A549 (cell line): ENCODE results near the gene CDK17. TPM values are rescaled to one million over a fixed set of nuclear protein-coding genes. Genes with fewer than 3 reads are reported as not detected.
"Not testable (repeated sequence)": the region's sequence is repeated elsewhere in the genome, so short reads cannot be mapped to it uniquely, and the experiment has no call there.

Experiments used
- ATAC-seq, 2 experiments: fragments of 200-7000 bp in 1 of 2; fragments of >200 bp in 1 of 2; cut with Nextera tagmentation in 1 of 2; cut with Tn5 transposase in 1 of 2; 3 replicates each; pipeline versions ENCODE4 v1.8.0 to v1.9.1; 2018 to 2020; ENCODE audit warnings: mild to moderate bottlenecking in 1 of 2, moderate library complexity in 1 of 2
- CTCF ChIA-PET: fragments of 300-600 bp; sonication (Branson Sonifier 250); formaldehyde crosslinking; extraction: SDS; loops from one replicate; lab custom pipeline; 2021; ENCODE audit warnings: antibody characterized with exemption, inconsistent platforms; lab: Yijun Ruan, JAX
- POLR2A ChIA-PET: fragments of 350-600 bp; formaldehyde crosslinking; extraction: SDS; loops from one replicate; lab custom pipeline; 2021; ENCODE audit warnings: antibody characterized with exemption, inconsistent platforms; lab: Yijun Ruan, JAX
- DNase-seq, 2 experiments: peaks; one replicate each; pipeline versions ENCODE4 v3.0.0 to v3.0.0-alpha.2; 2011 to 2016; ENCODE audit warnings: low read depth in 1 of 2, low spot score in 1 of 2
- FAIRE-seq: peaks from 2 replicates; lab custom pipeline; 2011; peaks lifted over from hg19 to GRCh38; lab: Jason Lieb, UNC
- H3K27ac ChIP-seq, 2 experiments: fragments of >200 bp; sonication (Bioruptor Twin); formaldehyde crosslinking; 3 replicates each; pipeline ENCODE4 v1.5.1; 2016 to 2017
- H3K4me1 ChIP-seq: fragments of >200 bp; sonication (Bioruptor Twin); formaldehyde crosslinking; 3 replicates; pipeline ENCODE4 v1.6.1; 2016
- H3K4me2 ChIP-seq: fragments of >200 bp; sonication (Bioruptor Twin); formaldehyde crosslinking; 3 replicates; pipeline ENCODE4 v1.6.1; 2016
- H3K4me3 ChIP-seq: fragments of >200 bp; sonication (Bioruptor Twin); formaldehyde crosslinking; 3 replicates; pipeline ENCODE4 v1.5.1; 2016
- H3K9me3 ChIP-seq: fragments of >200 bp; sonication (Bioruptor Twin); formaldehyde crosslinking; 3 replicates; pipeline ENCODE4 v1.6.1; 2016
- BHLHE40 ChIP-seq: IDR thresholded peaks from 2 replicates; pipeline ENCODE4 v1.6.1; 2012; ENCODE audit warnings: low read depth, low read length, inconsistent platforms
- CBX8 ChIP-seq: fragments of 200-600 bp; sonication (generic); IDR thresholded peaks from 2 replicates; pipeline ENCODE4 v1.6.1; 2016
- EHMT2 ChIP-seq: fragments of 200-600 bp; sonication (generic); IDR thresholded peaks from 2 replicates; pipeline ENCODE4 v1.6.1; 2016; ENCODE audit warnings: antibody characterized with exemption, low read depth, mild to moderate bottlenecking, moderate library complexity
- JUNB ChIP-seq: fragments of >200 bp; sonication (Bioruptor Twin); formaldehyde crosslinking; IDR thresholded peaks from 2 replicates; pipeline ENCODE4 v1.6.1; 2016
- KDM1A ChIP-seq: fragments of 200-600 bp; sonication (generic); IDR thresholded peaks from 2 replicates; pipeline ENCODE4 v1.6.1; 2016; ENCODE audit warnings: low read depth, mild to moderate bottlenecking
- MYC ChIP-seq: IDR thresholded peaks from 2 replicates; pipeline ENCODE4 v1.6.1; 2012; ENCODE audit warnings: mild to moderate bottlenecking, inconsistent platforms, low read length, improper control_type of control experiment, borderline replicate concordance
- NR3C1 ChIP-seq: fragments of >200 bp; sonication (Bioruptor Twin); formaldehyde crosslinking; IDR thresholded peaks from 3 replicates; pipeline ENCODE4 v1.6.1; 2017
- POLR2AphosphoS2 ChIP-seq: conservative IDR thresholded peaks from 2 replicates; pipeline ENCODE4 v1.6.1; 2012; ENCODE audit warnings: low read length, improper control_type of control experiment, inconsistent platforms
- RARB ChIP-seq: fragments of 250-450 bp; sonication (Bioruptor Pico); IDR thresholded peaks from 2 replicates; pipeline ENCODE4 v1.8.0; 2021; ENCODE audit warnings: mild to moderate bottlenecking, moderate library complexity
- SREBF2 ChIP-seq: fragments of 450-650 bp; IDR thresholded peaks from 2 replicates; pipeline ENCODE4 v1.6.1; 2014; ENCODE audit warnings: mild to moderate bottlenecking, moderate library complexity
- WGBS: methylation state at CpG from one replicate; pipeline ENCODE4 v1.1.6; 2017; ENCODE audit errors: missing lambda C conversion rate; 5-methylcytosine and 5-hydroxymethylcytosine counted together
- polyA plus RNA-seq, 4 experiments: library from polyadenylated mRNA; depleted of rRNA in 3 of 4; stranded (reverse); fragments of >200 nt; fragmentation: RNase III in 1 of 4; extraction: RNeasy Plus Mini Kit Qiagen cat#74134 plus additional on column Dnase treatment in 1 of 4; gene quantifications; 2 replicates in 3 of 4; 3 replicates in 1 of 4; pipeline ENCODE4 v1.2.3, GENCODE V29; 2011 to 2017
- TF ChIP-seq, protein P1 (sequence below): IDR thresholded peaks from 2 replicates; pipeline ENCODE4 v1.6.1; 2012; ENCODE audit warnings: low read depth, borderline replicate concordance
- TF ChIP-seq, protein P2 (sequence below): IDR thresholded peaks from 2 replicates; pipeline ENCODE4 v1.6.1; 2012
- TF ChIP-seq, protein P3 (sequence below): fragments of 250-450 bp; sonication (Bioruptor Pico); IDR thresholded peaks from 2 replicates; pipeline ENCODE4 v1.5.0; 2020; ENCODE audit warnings: low read depth, mild to moderate bottlenecking, moderate library complexity
- TF ChIP-seq, protein P4 (sequence below): fragments of >200 bp; sonication (Bioruptor Twin); formaldehyde crosslinking; IDR thresholded peaks from 3 replicates; pipeline ENCODE4 v1.6.1; 2016
- TF ChIP-seq, protein P5 (sequence below): fragments of 200-600 bp; sonication (generic); IDR thresholded peaks from 2 replicates; pipeline ENCODE4 v1.6.1; 2016; ENCODE audit warnings: antibody characterized with exemption, mild to moderate bottlenecking, moderate library complexity
- TF ChIP-seq, protein P6 (sequence below): fragments of 150-350 bp; IDR thresholded peaks from 2 replicates; pipeline ENCODE4 v1.6.1; 2014; ENCODE audit warnings: low read depth, mild to moderate bottlenecking, low read length

CDK17 gene
- polyA plus RNA-seq, 2 of the 4 experiments (the other 2 are of a cell fraction), result 11.4 to 43.5 TPM

DNA sequence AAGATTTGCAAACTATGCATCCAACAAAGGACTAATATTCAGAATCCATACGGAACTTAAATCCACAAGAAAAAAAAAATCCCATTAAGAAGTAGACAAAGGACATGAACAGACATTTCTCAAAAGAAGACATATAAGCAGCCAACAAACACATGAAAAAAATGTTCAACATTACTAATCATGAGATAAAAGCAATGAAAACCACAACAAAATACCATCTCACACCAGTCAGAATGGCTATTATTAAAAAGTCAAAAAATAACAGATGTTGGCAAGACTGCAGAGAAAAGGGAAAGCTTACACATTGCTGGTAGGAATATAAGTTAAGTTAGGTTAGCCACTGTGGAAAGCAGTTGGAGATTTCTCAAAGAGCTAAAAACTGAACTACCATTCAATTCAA lies 16.2 kb downstream of the CDK17 start (continued):
- TF ChIP-seq, protein P1, sequence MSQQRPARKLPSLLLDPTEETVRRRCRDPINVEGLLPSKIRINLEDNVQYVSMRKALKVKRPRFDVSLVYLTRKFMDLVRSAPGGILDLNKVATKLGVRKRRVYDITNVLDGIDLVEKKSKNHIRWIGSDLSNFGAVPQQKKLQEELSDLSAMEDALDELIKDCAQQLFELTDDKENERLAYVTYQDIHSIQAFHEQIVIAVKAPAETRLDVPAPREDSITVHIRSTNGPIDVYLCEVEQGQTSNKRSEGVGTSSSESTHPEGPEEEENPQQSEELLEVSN, result no peak
- TF ChIP-seq JUNB (no peak), EHMT2 (no peak), RARB (CRISPR knock-in tag) (no peak)

DNA sequence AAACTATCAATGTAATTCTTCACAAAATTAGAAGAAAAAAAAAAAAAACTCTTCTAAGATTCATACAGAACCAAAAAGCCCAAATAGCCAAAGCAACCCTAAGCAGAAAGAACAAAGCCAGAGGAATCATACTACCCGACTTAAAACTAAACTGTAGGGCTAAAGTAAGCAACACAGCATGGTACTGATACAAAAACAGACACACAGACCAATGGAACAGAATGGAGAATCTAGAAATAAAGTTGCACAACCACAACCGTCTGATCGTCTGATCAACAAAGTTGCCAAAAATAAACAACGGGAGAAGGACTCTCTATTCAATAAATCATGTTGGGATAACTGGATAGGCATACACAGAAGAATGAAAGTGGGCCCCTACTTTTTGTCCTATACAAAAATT lies 16.9 kb downstream of the CDK17 start:
- ChIA-PET POLR2A (no interaction called here), CTCF (interaction anchor here (1.0 kb wide), 1 partner anchor 16 kb away, joined by 3 read pairs; the partner anchor contains the start of gene CDK17)
- FAIRE-seq, result no peak
- peaks cover 4% of the 10 kb centered on the region; the same call in 1 of the 3 replicates for H3K4me1 ChIP-seq
- peaks cover 3% of the 10 kb centered on the region; the same call in 1 of the 3 replicates for H3K9me3 ChIP-seq
- WGBS, result 86% methylated on average over 4 of the region's 4 CpGs
- no peak for ATAC-seq
- no peak for TF ChIP-seq KDM1A
- no peak for TF ChIP-seq SREBF2
- TF ChIP-seq, protein P2, sequence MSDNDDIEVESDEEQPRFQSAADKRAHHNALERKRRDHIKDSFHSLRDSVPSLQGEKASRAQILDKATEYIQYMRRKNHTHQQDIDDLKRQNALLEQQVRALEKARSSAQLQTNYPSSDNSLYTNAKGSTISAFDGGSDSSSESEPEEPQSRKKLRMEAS, result no peak
- TF ChIP-seq, protein P3, sequence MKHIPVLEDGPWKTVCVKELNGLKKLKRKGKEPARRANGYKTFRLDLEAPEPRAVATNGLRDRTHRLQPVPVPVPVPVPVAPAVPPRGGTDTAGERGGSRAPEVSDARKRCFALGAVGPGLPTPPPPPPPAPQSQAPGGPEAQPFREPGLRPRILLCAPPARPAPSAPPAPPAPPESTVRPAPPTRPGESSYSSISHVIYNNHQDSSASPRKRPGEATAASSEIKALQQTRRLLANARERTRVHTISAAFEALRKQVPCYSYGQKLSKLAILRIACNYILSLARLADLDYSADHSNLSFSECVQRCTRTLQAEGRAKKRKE, result no peak
- TF ChIP-seq BHLHE40, result no peak
- no peak for TF ChIP-seq NR3C1
- TF ChIP-seq, protein P4, sequence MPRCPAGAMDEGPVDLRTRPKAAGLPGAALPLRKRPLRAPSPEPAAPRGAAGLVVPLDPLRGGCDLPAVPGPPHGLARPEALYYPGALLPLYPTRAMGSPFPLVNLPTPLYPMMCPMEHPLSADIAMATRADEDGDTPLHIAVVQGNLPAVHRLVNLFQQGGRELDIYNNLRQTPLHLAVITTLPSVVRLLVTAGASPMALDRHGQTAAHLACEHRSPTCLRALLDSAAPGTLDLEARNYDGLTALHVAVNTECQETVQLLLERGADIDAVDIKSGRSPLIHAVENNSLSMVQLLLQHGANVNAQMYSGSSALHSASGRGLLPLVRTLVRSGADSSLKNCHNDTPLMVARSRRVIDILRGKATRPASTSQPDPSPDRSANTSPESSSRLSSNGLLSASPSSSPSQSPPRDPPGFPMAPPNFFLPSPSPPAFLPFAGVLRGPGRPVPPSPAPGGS, result no peak
- TF ChIP-seq, protein P5, sequence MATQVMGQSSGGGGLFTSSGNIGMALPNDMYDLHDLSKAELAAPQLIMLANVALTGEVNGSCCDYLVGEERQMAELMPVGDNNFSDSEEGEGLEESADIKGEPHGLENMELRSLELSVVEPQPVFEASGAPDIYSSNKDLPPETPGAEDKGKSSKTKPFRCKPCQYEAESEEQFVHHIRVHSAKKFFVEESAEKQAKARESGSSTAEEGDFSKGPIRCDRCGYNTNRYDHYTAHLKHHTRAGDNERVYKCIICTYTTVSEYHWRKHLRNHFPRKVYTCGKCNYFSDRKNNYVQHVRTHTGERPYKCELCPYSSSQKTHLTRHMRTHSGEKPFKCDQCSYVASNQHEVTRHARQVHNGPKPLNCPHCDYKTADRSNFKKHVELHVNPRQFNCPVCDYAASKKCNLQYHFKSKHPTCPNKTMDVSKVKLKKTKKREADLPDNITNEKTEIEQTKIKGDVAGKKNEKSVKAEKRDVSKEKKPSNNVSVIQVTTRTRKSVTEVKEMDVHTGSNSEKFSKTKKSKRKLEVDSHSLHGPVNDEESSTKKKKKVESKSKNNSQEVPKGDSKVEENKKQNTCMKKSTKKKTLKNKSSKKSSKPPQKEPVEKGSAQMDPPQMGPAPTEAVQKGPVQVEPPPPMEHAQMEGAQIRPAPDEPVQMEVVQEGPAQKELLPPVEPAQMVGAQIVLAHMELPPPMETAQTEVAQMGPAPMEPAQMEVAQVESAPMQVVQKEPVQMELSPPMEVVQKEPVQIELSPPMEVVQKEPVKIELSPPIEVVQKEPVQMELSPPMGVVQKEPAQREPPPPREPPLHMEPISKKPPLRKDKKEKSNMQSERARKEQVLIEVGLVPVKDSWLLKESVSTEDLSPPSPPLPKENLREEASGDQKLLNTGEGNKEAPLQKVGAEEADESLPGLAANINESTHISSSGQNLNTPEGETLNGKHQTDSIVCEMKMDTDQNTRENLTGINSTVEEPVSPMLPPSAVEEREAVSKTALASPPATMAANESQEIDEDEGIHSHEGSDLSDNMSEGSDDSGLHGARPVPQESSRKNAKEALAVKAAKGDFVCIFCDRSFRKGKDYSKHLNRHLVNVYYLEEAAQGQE, result no peak
- DNase-seq, result no peak
- H3K27ac ChIP-seq, result no peak overlapping the region
- no peak overlapping the region for H3K4me2 ChIP-seq
- no peak overlapping the region for H3K4me3 ChIP-seq

DNA sequence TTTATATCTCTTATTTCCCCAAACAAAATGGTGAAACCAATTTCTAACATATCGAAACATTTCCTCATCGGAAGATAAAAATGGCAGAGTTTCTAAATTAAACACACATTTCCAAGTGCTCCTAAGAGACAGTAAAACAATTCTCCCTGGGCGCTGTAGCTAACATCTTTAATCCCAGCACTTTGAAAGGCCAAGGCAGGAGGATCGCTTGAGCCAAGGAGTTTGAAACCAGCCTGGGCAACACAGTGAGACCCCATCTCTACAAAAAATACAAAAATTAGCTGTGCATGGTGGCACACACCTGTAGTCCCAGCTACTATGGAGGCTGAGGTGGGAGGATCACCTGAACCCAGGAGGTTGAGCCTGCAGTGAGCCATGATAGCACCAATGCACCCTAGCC lies 20.5 kb downstream of the CDK17 start:
- DNase-seq, H3K9me3 ChIP-seq, POLR2A ChIA-PET, H3K4me1 ChIP-seq, H3K27ac ChIP-seq, ATAC-seq, FAIRE-seq, H3K4me3 ChIP-seq, H3K4me2 ChIP-seq: not testable (repeated sequence)
- 93% methylated on average over 4 of the region's 4 CpGs for WGBS
- CTCF ChIA-PET, result interaction anchor here (0.7 to 2.6 kb wide), 3 partner anchors 19 to 348 kb away, joined by 3 to 9 read pairs (median 3); partner anchors contain the start of gene CDK17

DNA sequence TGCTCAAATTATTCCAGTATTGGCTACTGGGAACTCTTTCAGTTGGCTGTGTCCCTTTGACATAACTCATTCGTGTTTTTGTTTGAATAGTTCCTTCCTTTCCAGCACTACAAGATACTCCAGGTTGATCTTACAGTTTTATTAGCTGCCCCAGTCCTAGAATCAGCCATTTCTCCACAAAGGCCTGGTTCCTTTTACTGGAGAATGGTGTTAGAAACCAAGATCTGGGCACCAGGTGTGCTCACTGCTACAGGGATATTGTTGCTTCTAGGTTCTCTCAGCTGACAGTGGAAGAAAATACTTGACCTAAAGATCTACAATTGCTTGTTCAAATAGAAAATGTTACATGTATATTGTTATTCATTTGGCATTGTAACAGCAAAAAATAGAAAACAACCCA lies 21.9 kb downstream of the CDK17 start:
- ATAC-seq, result no peak
- DNase-seq, result no peak
- TF ChIP-seq, protein P6, sequence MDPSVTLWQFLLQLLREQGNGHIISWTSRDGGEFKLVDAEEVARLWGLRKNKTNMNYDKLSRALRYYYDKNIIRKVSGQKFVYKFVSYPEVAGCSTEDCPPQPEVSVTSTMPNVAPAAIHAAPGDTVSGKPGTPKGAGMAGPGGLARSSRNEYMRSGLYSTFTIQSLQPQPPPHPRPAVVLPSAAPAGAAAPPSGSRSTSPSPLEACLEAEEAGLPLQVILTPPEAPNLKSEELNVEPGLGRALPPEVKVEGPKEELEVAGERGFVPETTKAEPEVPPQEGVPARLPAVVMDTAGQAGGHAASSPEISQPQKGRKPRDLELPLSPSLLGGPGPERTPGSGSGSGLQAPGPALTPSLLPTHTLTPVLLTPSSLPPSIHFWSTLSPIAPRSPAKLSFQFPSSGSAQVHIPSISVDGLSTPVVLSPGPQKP, result no peak
- TF ChIP-seq, protein P4, result no peak
- TF ChIP-seq POLR2AphosphoS2 (no peak), NR3C1 (no peak), CBX8 (no peak), EHMT2 (no peak), MYC (no peak)
- TF ChIP-seq, protein P1, result no peak
- POLR2A ChIA-PET, result no interaction called here
- Histone ChIP-seq H3K4me1 (no peaks in the 10 kb centered on the region), H3K4me2 (no peak overlapping the region), H3K4me3 (no peak overlapping the region), H3K27ac (no peak overlapping the region), H3K9me3 (peaks cover 5% of the 10 kb centered on the region; the same call in 1 of the 3 replicates)
- whole genome bisulfite sequencing, result 72% methylated on average over 1 of the region's 1 CpG
- CTCF ChIA-PET, result interaction anchor here (1.0 to 2.6 kb wide), 2 partner anchors 11 to 22 kb away, joined by 3 to 9 read pairs; partner anchors contain the start of gene CDK17
- FAIRE-seq, result no peak
